NCI-H82 treated with DMSO at 0.1 percent for 48 hours (cell line): Measurements from ENCODE around the gene CDC42BPG.
A peak's percentile ranks its signal among the peaks of the same experiment; 100 is the strongest.

Experiments
- DNase-seq: peaks from one replicate; lab custom pipeline; 2025; ENCODE audit not compliant: unreplicated experiment; lab: John Stamatoyannopoulos, UW

CDC42BPG gene

DNA sequence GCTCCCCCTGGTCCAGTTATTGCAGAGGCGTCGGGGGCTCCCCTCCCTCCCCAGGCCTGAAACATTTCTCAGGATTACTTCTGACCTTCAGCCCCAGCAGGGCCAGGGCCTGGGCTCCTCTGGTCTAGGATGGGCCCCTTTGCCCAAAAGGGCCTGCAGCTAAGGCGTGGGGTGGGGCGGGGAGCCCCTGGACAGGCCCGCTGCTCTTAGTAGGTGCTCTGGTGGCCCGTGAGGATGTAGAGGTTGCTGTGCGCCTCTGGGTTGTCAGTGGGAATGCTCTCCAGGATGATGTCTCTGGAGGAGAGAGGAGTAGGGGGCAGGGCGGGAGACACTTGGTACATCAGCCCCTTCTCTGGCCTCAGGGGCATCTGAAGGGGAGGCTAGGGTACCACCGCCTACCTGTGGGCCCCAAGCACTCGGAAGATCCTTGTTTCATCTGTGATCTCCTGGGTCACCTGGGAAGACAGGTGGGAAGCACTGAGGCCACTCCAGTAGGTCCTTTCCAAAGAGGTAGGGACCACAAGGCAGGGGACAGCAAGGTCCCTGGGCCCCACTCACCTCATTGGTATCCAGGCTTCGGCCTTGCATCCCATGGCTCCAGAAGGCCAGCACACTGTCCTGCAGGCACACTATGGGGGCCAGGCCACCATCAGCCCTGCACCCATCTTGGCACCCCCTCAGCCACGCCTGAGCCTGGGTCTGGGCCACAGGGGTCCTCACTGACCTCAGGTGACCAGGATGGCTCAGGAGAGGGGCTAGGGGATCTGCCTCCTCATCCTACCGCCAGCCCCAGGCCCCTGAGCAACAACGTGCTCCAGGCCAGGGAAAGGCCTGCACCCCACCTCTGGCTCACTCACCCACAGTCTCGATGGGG is 54.9 kb downstream of the CDC42BPG start:
- DNase-seq = no peak

GRCh38 chr11:64788321-64789215 is 55.9 kb downstream of the CDC42BPG start:
- DNase-seq = no peak

- DNase-seq = no peak
Observed at GRCh38 chr11:64787526-64788320, 56.7 kb downstream of the CDC42BPG start.

DNA sequence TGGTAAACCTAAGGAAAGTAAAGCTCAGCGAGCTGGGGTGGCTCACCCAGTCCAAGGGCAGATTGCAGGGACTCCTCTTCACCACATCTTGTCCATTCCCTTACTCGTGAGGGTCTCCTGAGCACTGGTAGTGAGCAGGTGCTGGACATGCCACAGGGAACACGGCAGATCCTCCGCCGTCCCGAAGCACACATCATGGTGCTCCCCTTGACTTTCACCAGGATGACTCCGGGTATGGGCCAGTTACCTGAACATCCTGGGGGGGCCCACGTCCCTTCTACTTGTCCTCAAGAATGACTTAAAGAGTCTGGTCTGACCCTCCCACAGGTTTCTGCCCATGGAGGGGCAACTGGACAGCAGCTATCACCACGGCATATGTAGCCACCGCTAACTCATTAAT is 58.1 kb downstream of the CDC42BPG start:
- no peak for DNase-seq

GRCh38 chr11:64784813-64785581 is 59.5 kb downstream of the CDC42BPG start:
- no peak for DNase-seq

- peak; percentile 100 for DNase-seq
Observed at GRCh38 chr11:64778473-64779298, 65.8 kb downstream of the CDC42BPG start, which contains the start of gene SF1. SF1 (minus strand) TSS chr11:64778542; CDS start chr11:64778392, 150 bp downstream.

DNA sequence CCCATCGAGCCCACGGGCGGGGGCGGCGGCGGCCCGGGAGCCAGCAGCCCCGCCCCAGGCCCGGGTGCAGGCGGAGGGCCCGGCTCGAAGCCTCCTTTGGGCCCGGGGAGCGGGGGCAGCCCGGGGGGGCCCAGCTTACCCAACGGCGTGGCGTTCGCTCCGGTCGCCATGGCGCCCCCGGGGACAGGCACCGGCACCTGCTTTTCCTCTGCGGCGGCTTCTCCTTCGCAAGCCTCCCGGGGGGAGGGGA is 66.3 kb downstream of the CDC42BPG start:
- no peak for DNase-seq

- DNase-seq = peak; percentile 15
Observed at GRCh38 chr11:64777449-64778222, 66.8 kb downstream of the CDC42BPG start.

- DNase-seq = no peak
Observed at GRCh38 chr11:64776875-64777274, 67.6 kb downstream of the CDC42BPG start.

- DNase-seq = no peak
Observed at GRCh38 chr11:64776425-64776824, 68.0 kb downstream of the CDC42BPG start.

DNA sequence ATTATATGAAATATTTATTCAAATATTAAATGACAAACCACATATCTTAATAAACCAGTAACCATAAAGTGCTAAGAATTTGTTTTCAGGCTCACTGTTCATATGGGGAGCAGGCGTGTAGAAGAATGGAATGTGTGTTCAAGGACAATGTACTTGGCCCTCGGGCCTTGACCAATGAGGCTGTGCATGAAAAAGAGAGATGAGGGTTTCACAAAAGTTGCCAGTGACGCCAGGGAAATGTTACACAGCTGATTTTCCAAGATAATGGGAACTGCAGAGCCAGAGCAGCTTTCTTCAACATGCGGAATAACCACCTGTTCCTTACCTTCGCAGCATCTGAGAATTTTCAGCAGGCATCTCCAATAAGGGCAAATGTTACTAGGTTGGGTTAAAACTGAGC is 70.3 kb downstream of the CDC42BPG start:
- no peak for DNase-seq
